IPS-NIHi7 (cell line): ENCODE results near the gene KANK2.
A peak's percentile ranks its signal among the peaks of the same experiment; 100 is the strongest.
"Not testable (repeated sequence)": the region's sequence is repeated elsewhere in the genome, so short reads cannot be mapped to it uniquely, and the experiment has no call there.

Experiments
- DNase-seq: peaks from one replicate; pipeline ENCODE4 v3.0.0; 2012; ENCODE audit warnings: mixed read lengths; ENCODE audit errors: extremely low spot score

Gene KANK2

DNA sequence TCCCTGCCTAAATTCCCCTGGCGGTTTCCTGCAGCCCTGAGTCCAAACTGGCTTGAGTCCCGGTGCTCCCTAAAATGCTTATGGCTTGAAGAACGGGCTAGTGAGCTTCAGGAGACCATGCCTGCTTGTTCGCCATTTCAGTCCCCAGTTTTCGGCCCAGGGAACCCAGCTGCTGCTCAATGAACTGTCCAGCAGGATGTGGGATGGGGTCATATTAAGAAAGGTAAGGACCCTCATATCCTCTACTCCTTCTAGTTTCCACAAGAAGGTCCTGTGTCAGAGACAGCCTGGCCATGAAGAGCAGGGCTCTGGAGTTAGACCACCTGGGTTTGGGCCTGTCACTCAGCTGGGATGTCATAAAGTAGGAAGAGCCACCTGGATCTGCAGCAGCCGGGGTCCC, 24.8 kb downstream of the KANK2 start:
- DNase-seq: no peak

DNA sequence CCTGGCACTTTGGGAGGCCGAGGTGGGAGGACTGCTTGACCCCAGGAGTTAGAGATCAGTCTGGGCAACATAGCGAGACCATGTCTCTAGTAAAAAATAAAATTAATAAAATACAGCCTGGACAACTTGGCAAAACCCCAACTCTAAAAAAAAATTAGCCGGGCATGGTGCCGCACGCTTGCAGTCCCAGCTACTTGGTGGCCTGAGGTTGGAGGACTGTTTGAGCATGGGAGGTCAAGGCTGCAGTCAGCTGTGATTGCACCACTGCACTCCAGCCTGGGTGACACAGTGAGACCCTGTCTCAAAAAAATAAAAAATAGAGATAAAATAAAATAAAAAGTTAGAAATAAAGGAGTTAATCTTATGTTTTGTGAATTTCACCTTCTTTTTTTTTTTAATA, 26.2 kb downstream of the KANK2 start:
- no peak for DNase-seq

DNA sequence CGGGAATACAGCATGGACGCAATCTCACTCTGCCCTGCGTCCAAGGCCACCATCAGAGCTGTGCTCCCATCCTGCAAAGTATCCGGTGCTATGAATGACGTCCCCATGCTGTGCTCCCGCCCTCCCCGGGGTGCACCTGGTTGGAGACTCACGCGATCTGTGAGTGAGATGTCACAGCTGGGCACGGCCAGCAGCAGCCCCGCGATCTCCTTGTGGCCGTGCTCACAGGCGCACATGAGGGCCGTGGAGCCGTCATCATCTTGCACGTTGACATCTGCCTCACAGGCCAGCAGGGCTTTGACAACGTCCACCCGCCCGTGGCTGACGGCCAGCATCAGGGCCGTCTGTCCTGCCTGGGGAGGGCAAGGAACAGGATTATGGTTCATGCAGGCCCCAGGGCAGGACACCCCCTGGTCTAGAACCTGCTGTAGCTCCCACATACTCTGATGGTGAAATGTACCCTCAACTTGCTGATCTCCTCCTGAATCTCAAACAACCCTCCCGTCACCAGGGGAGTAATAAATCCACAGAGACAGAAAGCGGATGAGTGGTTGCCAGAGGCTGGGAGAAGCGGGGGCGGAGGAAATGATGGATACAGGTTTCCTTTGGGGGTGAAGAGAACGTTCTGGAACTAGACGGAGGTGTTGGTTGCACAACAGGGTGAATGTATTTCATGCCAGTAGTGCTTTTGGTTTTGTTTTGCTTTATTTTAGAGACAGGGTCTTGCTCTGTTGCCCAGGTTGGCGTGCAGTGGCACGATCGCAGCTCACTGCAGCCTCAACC, 27.3 kb downstream of the KANK2 start:
- no peak for DNase-seq

DNA sequence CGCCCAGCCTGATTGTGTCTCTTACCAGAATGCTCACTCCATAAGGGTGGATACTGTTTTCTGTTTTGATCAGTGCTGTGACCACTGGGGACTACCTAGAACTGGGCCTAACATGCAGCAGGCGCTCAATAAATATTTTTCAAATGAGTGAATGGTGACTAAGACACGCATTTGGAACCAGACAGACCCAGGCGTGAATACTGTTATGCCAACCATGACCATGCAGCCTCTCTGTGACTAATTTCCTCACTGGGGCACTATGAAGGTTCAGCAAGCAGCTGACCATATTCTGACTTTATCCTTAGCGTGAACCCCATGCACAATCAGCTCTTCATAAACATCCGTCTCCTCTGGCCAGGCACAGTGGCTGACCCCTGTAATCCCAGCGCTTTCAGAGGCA, 28.8 kb downstream of the KANK2 start:
- no peak for DNase-seq

DNA sequence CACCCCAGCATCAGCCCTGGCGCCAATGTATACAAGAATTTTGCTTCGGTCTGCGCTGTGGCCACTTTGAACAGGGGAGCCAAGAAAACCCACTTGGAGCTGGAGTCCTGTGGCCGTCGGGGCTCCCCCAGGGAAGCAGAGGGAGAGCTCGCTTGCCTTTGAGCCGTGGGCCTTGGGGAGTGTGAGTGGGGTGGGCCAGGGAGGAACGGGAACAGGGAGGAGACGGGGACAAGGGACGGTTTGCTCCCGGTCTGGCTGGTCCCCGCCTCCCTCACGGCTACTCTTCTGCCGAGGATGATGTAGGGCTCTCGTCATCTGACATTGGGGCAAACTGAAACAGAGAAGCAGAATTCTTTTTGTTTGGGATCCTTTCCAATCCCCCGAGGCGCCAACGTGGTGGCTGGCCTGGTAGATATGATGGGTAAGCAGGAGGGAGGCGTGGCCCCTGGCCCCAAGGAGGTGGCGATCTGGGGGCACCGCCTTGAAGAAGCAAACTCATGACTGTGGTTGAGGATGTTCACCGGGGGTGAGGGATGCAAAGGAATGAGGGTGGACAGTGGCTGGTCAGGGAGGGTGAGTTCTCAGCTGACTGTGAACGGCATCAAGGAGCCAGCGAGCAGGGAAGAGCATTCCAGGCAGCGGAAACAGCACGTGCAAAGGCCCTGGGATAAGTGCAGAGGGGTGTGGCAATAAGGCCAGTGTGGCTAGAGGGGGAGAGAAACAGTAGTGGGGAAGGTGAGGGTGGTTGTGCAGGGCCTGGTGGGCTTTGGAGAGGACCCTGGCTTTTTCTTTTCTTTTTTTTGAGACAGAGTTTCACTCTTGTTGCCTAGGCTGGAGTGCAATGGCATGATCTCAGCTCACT, 30.8 kb downstream of the KANK2 start:
- no peak for DNase-seq

DNA sequence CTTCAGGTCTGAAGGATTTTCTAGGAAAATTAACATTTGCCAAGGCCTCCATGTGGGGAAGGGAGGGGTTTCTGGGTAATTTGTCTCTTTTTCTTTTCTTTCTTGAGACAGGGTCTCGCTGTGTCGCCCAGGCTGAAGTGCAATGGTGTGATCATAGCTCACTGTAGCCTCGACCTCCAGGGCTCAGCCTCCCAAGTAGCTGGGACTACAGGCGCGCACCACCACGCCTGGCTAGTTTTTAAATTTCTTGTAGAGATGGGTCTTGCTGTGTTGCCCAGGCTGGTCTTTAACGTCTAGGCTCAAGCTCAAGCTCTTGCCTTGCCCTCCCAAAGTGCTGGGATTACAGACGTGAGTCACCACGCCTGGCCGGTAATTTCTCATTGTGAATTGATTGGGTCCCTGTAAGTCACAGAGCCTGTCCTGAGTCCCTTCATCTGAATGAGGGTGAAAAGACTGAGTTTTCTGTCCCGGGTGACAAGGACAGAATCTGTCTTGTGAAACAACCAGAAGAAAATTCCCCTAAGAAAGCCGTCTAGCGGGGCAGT, 31.8 kb downstream of the KANK2 start:
- DNase-seq: no peak

DNA sequence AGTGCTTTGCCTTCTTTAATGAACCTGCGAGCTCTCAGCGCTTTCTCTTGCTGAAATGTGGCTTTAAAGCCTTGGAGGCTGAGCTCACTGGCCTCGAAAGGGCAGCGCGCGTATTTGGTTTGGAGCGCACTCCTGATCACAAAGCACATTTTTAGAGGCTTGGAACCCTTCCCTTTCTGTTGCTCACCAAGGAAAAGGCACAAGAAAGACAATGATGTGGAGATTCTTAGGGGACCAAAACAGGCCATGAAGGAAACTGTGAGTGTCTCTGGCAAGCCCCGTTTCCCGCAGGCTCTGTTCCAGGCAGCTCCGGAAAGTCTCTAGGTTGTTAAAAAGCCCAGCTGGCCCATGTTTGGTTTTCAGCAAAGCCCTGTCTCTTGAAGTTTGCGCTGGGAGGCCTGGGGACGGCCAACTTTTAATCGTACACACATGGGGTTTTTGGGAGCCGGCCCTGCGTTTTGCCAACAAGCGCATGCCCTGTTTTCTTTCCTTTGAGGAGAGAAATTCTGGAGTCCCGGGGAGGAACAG, 32.4 kb downstream of the KANK2 start:
- no peak for DNase-seq

DNA sequence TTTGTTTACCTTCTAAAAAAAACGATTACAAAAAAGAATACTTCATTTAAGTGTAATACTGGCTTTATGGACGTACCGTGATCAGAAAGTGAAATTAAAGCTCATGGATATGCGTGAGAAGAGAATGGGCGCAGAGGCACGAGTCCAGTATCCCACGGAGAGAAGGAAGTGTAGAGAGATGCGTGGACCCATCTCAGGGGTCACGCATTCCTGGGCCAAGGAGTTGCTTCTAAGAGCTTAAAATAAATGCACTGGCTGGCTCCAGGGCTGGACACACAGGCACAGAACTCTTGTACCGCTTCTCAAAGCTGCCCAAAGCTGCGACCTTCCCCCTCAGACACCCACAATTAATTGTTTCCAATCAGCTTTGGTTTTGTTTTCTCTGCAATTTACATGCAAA, 33.0 kb downstream of the KANK2 start:
- DNase-seq: no peak

DNA sequence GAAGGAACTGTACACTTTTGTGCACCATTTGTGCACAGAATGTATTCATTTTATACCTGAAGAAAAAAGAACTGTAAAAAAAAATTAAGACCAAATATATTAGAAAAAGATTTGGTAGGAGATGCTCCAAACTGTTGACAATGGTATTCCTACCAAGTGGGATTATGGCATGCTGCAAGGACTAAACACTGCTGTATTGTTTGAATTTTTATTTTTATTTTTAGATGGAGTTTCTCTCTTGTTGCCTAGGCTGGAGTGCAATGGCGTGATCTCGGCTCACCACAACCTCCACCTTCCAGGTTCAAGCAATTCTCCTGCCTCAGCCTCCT, 36.9 kb downstream of the KANK2 start:
- DNase-seq: not testable (repeated sequence)

DNA sequence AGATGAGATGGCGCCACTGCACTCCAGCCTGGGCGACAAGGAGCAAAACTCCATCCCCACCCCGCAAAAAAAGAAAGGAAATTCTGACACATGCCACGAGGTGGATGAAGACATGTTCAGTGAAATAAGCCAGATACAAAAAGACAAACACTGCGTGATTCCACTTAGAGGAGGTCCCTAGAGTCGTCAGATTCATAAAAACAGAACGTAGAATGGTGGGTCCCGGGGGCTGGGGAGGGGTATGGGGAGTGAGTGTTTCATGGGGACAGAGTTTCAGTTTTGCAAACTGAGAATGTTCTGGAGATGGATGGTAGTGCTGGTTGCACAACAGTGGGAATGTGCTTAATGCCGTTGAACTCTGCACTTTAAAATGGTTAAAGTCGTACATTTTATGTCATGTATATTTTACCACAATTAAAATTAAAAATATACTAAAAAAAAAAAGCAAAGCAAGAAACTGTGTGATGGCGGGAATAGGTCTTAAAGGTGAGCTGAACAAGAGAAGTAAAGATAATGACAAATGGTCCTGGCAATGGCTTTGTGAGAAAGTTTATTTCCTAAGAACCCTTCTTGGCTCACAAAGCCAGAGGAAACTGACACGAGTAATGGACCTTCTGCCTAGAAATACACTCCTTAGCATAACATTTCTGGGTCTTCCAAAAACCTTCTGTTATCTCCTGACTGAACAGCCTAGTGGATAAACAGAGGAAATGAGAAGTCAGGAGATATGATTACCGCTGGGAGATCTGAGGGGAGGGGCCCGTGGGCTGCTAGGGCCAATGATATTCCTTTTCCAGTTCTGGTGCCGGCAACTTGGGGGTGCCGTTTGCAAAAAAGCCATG, 37.5 kb downstream of the KANK2 start:
- no peak for DNase-seq

DNA sequence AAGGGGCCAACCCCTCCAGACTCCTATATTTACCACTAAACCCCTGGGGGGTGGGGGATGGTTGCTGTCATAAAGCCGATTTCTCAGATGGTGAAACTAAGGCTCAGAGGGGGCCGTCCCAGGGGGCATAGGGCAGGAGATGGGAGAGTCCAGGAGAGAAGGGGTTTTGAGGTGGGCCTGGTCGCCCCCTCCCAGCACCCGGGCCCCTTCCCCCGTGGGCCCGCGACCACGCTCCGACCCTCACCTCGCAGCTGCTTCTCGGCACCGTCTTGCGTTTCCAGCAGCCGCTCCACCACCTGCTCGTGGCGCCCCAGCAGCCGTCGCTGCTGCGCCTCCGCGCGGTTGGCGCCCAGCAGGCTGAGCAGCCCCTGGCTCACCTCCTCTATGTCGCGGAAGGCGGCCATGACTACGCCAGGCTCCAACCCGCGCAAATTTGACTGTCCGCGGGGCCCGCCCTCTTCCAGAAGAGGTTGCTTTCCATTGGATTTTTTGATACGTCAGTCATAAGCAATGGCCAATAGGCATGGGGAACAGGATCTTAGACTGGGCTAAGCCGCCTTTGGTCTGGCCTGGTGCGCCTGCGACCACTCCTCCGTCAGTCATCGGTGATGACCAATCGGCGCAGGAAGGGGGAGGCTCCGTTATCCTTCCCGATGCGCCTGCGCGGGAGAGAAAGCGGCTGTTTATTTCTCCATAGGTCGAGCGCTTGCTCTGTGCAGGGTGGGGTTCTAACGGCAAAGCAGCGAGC, 41.8 kb downstream of the KANK2 start, which contains the start of gene SPC24:
SPC24 (minus strand) TSS at position 410 of the 748 bp plus-strand sequence; CDS start at position 404, 6 bp downstream.
- peak; percentile 100 for DNase-seq

DNA sequence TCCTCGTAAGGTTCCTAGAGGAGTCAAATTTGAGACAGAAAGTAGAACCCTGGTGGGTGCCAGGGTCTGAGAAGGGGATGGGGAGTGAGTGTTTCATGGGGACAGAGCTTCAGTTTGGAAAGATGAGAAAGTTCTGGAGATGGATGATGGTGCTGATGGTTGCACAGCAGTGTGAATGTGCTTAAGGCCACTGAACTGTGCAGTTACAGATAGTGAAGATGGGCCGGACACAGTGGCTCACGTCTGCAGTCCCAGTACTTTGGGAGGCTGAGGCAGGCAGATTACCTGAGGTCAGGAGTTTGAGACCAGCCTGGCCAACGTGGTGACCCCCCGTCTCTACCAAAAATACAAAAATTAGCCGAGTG, 42.7 kb downstream of the KANK2 start:
- DNase-seq: no peak

DNA sequence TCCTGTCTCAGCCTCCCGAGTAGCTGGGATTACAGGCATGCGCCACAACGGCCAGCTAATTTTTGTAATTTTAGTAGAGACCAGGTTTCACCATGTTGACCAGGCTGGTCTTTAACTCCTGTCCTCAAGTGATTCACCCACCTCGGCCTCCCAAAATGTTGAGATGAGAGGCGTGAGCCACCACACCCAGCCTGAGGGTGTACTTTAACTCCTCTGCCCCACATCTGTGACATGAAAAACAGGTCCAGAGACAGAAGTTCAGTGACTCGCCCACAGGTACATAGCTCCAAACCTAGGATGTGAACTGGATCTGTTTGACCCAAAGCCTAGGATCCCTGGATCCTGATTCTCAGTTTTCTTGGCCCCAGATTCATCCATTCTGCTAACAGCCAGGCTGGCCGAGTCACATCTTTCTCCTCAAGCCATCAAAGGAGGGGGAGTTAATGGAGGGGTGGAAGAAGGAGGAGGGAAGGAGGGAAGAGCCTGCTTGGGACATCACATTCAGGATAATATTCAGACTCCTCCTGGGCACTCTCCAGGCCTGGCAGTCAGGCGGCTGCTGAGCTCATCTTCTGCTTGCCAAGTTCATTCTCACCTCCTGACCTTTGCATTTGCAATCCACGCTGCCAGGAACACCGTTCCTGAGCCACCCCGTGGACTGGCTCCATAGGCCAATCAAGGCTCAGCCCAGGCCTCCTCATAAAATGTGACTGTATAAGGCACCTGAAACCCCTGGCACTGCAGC, 44.9 kb downstream of the KANK2 start:
- DNase-seq: no peak

DNA sequence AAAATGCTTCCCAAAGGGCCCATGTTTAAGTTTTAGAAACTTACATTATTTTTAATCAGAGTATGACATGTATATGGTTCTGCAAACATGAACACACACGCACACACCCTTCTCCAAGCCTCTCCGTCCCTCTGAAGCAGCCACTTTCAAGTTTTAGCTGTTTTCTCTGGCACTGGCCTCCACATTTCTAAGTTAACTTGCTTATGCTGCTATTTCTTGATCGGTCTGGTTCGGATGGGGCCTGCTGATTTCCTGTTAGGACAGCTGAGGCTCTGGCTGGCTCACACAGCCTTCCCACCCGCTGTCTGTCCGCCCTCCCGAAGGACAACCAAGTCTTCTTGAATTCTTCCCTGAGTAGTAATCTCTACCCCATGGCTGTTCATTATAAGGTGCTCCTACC, 46.2 kb downstream of the KANK2 start:
- DNase-seq: no peak

DNA sequence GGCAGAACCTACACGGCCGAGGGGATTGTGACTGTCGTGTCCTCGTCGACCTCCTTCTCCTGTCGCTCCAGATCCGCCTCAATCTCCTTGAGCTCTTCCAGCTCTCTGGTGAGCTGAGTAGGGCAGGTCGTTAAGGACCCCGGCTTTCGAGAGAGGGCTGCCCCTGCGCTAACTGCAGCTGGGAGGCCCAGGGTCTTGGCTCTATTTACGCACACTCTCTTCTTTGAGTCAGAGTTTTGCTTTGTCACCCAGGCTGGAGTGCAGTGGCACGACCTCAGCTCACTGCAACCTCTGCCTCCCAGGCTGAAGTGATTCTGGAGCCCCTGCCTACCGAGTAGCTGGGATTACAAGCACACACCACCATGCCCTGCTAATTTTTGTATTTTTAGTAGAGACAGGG, 49.3 kb downstream of the KANK2 start:
- no peak for DNase-seq

DNA sequence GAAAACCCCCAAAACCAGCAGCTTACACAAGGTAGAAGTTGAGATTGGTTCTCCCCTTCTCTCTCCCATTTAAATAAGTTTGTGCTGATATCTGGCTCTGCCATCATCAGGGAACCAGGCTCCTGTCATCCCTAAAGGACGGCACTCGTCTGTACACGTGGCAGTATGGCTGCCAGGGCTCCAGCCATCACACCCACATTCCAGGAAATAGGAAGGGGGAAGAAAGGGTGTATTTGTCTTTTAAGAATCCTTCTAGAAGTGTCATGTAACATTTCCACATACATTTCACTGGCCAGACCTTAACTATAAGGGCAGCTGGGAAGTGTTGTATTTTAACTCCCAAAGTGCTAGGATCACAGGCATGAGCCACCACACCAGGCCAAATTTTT, 51.8 kb downstream of the KANK2 start:
- no peak for DNase-seq

DNA sequence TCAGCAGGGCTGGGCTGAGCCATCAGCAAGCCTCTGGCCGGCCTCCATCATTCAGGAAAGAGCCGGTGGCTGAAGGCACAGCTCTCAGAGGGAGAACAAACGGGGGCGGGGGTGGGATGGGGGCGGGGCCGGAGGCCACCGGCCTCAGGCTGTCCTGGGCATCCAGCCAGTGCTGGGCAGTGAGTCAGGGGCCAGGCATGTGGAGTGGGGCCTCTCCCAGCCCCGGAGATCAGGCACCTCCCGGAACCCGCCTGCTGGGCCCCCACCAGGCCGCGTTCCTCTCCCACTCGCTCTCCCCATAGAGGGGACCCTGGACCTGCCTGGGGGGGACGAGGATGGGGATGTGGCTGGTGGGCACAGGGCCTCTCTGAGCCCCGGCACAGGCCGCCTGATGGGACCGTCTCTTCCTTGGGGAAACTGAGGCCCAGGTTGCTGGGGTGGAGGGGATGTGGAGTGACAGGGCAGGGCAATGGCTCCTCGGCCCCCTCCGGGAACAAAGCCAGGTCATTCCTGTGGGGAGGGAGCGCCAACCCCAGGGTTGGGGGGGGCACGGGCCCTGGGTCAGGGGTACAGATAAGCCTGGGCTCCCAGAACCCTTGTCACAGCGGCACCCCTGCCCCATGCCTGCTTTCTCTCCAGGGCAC, 54.7 kb downstream of the KANK2 start:
- peak; percentile 79 for DNase-seq

DNA sequence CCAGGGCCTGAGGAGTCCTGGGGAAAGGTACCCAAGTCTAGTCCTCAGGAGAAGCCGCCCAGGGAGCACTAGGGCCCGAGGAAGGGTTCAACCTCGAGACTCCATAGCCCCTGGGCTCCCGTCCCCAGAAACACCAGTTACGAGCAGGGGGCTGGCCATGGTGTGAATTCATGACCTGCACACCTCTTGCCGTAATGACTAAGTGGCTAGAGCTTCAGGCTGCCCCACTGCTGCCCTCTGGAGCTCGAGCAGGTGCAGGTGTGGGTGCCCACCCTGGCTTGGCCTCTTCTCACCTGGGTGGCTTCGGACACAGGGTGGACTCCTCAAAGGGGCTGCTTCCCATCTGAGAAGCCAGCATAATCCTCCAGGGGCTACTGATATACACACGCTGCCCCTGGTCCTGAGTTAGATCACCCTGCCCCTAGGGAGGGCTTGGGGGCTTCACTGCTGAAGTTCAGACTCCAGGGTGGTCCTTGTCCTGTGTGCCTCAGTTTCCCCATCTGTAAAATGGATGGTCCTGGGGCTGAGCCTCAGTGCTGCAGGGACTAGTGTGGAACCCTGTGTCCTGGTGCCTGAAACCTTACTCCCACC, 55.3 kb downstream of the KANK2 start:
- DNase-seq: no peak

DNA sequence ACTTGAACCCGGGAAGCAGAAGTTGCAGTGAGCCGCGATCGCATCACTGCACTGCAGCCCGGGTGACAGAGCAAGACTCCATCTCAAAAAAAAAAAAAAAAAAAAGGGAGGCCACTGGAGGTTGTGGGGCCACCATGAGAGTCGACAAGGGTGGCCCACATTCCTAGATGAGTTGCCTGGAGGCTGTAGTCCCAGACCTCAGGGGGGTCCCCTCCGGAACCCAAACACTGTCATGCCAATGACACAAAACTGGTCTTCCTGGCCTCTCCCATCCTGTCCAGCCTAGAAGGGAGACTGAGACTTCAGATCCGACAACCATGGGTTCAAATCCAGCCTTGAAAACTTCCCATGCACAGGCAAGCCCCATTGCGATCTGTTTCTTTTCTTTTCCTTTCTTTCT, 56.4 kb downstream of the KANK2 start:
- DNase-seq: no peak
